Measurements from ENCODE around the gene ATXN7. TPM values are rescaled to one million over a fixed set of nuclear protein-coding genes. Genes with fewer than 3 reads are reported as not detected.

Gene ATXN7
- total RNA-seq, 2 donors from 2014 or later: 165 to 205 TPM

- peaks cover 6% of the 10 kb centered on the region for H3K36me3 Mint-ChIP-seq (ENCODE audit: low read depth)
- ATAC-seq (no peak), DNase-seq (no peak)
- H3K27me3 Mint-ChIP-seq: no peaks in the 10 kb centered on the region
- H3K9me3 ChIP-seq (ENCODE audit: control insufficient read depth, low read length, poor library complexity, severe bottlenecking): no peaks in the 10 kb centered on the region
- H3K4me1 Mint-ChIP-seq: peaks cover 38% of the 10 kb centered on the region
- H3K4me3 Mint-ChIP-seq: no peak overlapping the region
- H3K27ac Mint-ChIP-seq: peak overlapping the region; percentile 56
Observed at GRCh38 chr3:63955830-63956545, 92.3 kb downstream of the ATXN7 start.

GRCh38 chr3:63959146-63959545 is 95.5 kb downstream of the ATXN7 start:
- H3K4me3 Mint-ChIP-seq: no peak overlapping the region
- no peak for ATAC-seq
- no peak for DNase-seq
- H3K9me3 ChIP-seq (ENCODE audit: control insufficient read depth, low read length, poor library complexity, severe bottlenecking): no peaks in the 10 kb centered on the region
- no peak overlapping the region for H3K27ac Mint-ChIP-seq
- no peaks in the 10 kb centered on the region for H3K27me3 Mint-ChIP-seq
- peaks cover 2% of the 10 kb centered on the region for H3K36me3 Mint-ChIP-seq (ENCODE audit: low read depth)
- peaks cover 29% of the 10 kb centered on the region for H3K4me1 Mint-ChIP-seq

- Mint-ChIP-seq H3K4me3 (no peak overlapping the region), H3K27ac (peak overlapping the region; percentile 97), H3K36me3 (ENCODE audit: low read depth) (peaks cover 2% of the 10 kb centered on the region), H3K4me1 (peaks cover 33% of the 10 kb centered on the region), H3K27me3 (no peaks in the 10 kb centered on the region)
- DNase-seq: no peak
- H3K9me3 ChIP-seq (ENCODE audit: control insufficient read depth, low read length, poor library complexity, severe bottlenecking): no peaks in the 10 kb centered on the region
- ATAC-seq: no peak
Observed at GRCh38 chr3:63960048-63960711, 96.5 kb downstream of the ATXN7 start.

- DNase-seq: no peak
- H3K27ac Mint-ChIP-seq: peak overlapping the region; percentile 43
- H3K4me1 Mint-ChIP-seq: peaks cover 38% of the 10 kb centered on the region
- H3K9me3 ChIP-seq (ENCODE audit: control insufficient read depth, low read length, poor library complexity, severe bottlenecking): no peaks in the 10 kb centered on the region
- H3K36me3 Mint-ChIP-seq (ENCODE audit: low read depth): peaks cover 2% of the 10 kb centered on the region
- no peaks in the 10 kb centered on the region for H3K27me3 Mint-ChIP-seq
- peak; percentile 91 for ATAC-seq
- no peak overlapping the region for H3K4me3 Mint-ChIP-seq
Observed at GRCh38 chr3:63961891-63962290, 98.2 kb downstream of the ATXN7 start.

- no peaks in the 10 kb centered on the region for H3K27me3 Mint-ChIP-seq
Observed at GRCh38 chr3:63963496-63963895, 99.8 kb downstream of the ATXN7 start.

GRCh38 chr3:63964681-63965485 is 101.2 kb downstream of the ATXN7 start:
- DNase-seq (no peak), ATAC-seq (no peak)
- peaks cover 55% of the 10 kb centered on the region for H3K4me1 Mint-ChIP-seq
- H3K27ac Mint-ChIP-seq: peak overlapping the region; percentile 99
- no peak overlapping the region for H3K4me3 Mint-ChIP-seq
- H3K36me3 Mint-ChIP-seq (ENCODE audit: low read depth): peaks cover 6% of the 10 kb centered on the region
- H3K27me3 Mint-ChIP-seq: no peaks in the 10 kb centered on the region
- no peaks in the 10 kb centered on the region for H3K9me3 ChIP-seq (ENCODE audit: control insufficient read depth, low read length, poor library complexity, severe bottlenecking)

More at GRCh38 chr3:63963496-63963895, 99.8 kb downstream of the ATXN7 start:
- peaks cover 47% of the 10 kb centered on the region for H3K4me1 Mint-ChIP-seq
- H3K9me3 ChIP-seq (ENCODE audit: control insufficient read depth, low read length, poor library complexity, severe bottlenecking): no peaks in the 10 kb centered on the region
- no peak for ATAC-seq
- H3K36me3 Mint-ChIP-seq (ENCODE audit: low read depth): peaks cover 4% of the 10 kb centered on the region
- no peak for DNase-seq
- H3K27ac Mint-ChIP-seq: peak overlapping the region; percentile 43
- no peak overlapping the region for H3K4me3 Mint-ChIP-seq

GRCh38 chr3:63966007-63966406 is 102.3 kb downstream of the ATXN7 start:
- peak overlapping the region; percentile 99 for H3K27ac Mint-ChIP-seq
- no peaks in the 10 kb centered on the region for H3K27me3 Mint-ChIP-seq
- no peaks in the 10 kb centered on the region for H3K9me3 ChIP-seq (ENCODE audit: control insufficient read depth, low read length, poor library complexity, severe bottlenecking)
- ATAC-seq: no peak
- H3K36me3 Mint-ChIP-seq (ENCODE audit: low read depth): peaks cover 4% of the 10 kb centered on the region
- H3K4me1 Mint-ChIP-seq: peaks cover 56% of the 10 kb centered on the region
- H3K4me3 Mint-ChIP-seq: no peak overlapping the region
- DNase-seq: no peak

- H3K36me3 Mint-ChIP-seq (ENCODE audit: low read depth): peaks cover 4% of the 10 kb centered on the region
- no peak for ATAC-seq
- no peak for DNase-seq
- peaks cover 58% of the 10 kb centered on the region for H3K4me1 Mint-ChIP-seq
- H3K27ac Mint-ChIP-seq: peak overlapping the region; percentile 99
- no peaks in the 10 kb centered on the region for H3K27me3 Mint-ChIP-seq
- H3K4me3 Mint-ChIP-seq: peak overlapping the region; percentile 72
- no peaks in the 10 kb centered on the region for H3K9me3 ChIP-seq (ENCODE audit: control insufficient read depth, low read length, poor library complexity, severe bottlenecking)
Observed at GRCh38 chr3:63966871-63967270, 103.2 kb downstream of the ATXN7 start.

GRCh38 chr3:63967675-63968611 is 104.3 kb downstream of the ATXN7 start:
- Mint-ChIP-seq H3K36me3 (ENCODE audit: low read depth) (peaks cover 4% of the 10 kb centered on the region), H3K27me3 (no peaks in the 10 kb centered on the region), H3K4me3 (peak overlapping the region; percentile 98), H3K27ac (peak overlapping the region; percentile 99), H3K4me1 (peaks cover 64% of the 10 kb centered on the region)
- peak in 2 of 3 donors; percentile 14 to 23 for DNase-seq
- peak; percentile 82 for ATAC-seq
- H3K9me3 ChIP-seq (ENCODE audit: control insufficient read depth, low read length, poor library complexity, severe bottlenecking): no peaks in the 10 kb centered on the region

- DNase-seq (no peak), ATAC-seq (no peak)
- Mint-ChIP-seq H3K36me3 (ENCODE audit: low read depth) (peaks cover 7% of the 10 kb centered on the region), H3K27ac (peak overlapping the region; percentile 99), H3K4me3 (peak overlapping the region; percentile 98), H3K4me1 (peaks cover 67% of the 10 kb centered on the region), H3K27me3 (no peaks in the 10 kb centered on the region)
- H3K9me3 ChIP-seq (ENCODE audit: control insufficient read depth, low read length, poor library complexity, severe bottlenecking): no peaks in the 10 kb centered on the region
Observed at GRCh38 chr3:63968612-63969350, 105.1 kb downstream of the ATXN7 start.

- no peak for DNase-seq
- Mint-ChIP-seq H3K36me3 (ENCODE audit: low read depth) (peaks cover 7% of the 10 kb centered on the region), H3K27ac (peak overlapping the region; percentile 99), H3K4me3 (peak overlapping the region; percentile 98), H3K4me1 (peaks cover 71% of the 10 kb centered on the region), H3K27me3 (no peaks in the 10 kb centered on the region)
- ATAC-seq: no peak
- H3K9me3 ChIP-seq (ENCODE audit: control insufficient read depth, low read length, poor library complexity, severe bottlenecking): no peaks in the 10 kb centered on the region
Observed at GRCh38 chr3:63969876-63970275, 106.2 kb downstream of the ATXN7 start.

Data from T-helper 17 cell (primary cell).